Glomerular visceral epithelial cell (primary cell): ENCODE results near the gene MAP7.

Experiments used
- DNase-seq: peaks from one replicate; pipeline ENCODE4 v3.0.0-alpha.2; 2016; ENCODE audit errors: extremely low spot score

Gene MAP7

DNA sequence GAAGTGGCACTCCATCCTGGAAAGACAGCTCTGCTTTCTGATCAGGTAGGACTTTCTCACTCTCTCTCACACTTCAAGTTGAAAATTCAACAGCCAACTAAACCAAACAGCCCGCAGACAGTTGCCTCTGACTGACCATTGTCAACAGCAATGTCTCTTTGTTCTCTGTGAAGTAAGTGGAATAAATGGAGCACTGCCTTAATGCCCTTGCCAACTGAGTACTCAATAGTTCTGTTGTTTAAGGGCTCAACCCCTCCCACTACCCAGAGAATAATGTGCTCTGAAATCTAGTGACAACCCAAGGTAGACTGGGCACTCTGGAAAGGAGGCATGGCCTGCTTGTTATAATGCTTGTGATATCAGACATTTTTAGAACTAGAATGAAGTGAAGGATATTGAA, 243.8 kb downstream of the MAP7 start:
- no peak for DNase-seq

DNA sequence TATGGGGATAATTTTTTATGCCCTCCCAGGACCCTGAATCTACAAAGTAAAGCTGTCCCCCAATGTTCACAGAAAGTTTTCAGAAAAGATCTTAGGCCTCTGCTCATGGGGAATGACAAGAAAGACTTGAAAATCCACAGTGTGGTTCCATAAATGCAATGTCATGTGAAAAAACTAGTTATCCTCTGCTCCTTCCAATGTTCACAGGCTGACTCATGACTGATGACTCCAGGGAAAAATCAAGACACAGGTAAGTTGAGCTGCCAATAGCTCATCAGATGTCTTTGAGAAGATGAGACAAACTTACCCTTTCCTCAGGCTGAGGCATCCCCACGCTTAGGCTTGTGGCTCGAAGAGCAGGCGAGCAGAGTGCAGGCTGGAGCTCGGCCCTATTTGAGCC, 245.8 kb downstream of the MAP7 start:
- DNase-seq, result no peak

DNA sequence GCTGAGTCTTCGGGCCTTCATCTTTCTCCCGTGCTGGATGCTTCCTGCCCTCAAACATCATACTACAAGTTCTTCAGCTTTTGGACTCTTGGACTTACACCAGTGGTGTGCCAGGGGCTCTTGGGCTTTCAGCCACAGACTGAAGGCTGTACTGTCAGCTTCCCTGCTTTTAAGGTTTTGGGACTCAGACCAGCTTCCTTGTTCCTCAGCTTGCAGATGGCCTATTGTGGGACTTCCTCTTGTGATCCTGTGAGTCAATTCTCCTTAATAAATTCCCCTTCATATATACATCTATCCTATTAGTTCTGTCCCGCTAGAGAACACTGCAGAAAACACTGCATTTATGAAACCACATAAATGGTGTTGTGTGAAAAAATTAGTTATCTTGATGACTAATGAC, 246.7 kb downstream of the MAP7 start:
- no peak for DNase-seq

DNA sequence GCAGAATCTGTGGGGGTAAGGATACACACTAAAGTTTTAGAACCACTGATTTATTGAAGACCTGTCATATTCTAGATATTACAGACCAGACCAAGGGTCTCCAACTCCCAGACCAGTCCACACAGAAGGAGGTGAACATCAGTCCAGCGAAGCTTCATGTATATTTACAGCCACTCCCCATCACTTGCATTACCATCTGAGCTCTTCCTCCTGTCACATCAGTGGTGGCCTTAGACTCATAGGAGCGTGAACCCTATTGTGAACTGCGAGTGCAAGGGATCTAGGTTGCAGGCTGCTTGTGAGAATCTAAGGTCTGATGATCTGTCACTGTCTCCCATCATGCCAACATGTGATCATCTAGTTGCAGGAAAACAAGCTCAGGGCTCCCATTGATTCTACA, 255.6 kb downstream of the MAP7 start:
- no peak for DNase-seq
